GM12873 (cell line): Measurements from ENCODE around the gene BTAF1.

Source experiments
- TF ChIP-seq, protein P1 (sequence below): IDR thresholded peaks from 2 replicates; pipeline ENCODE4 v1.5.1; 2012; ENCODE audit warnings: low read depth, mild to moderate bottlenecking, moderate library complexity, low read length, control low read depth; ENCODE audit not compliant: insufficient read depth; ENCODE audit errors: missing control alignments

BTAF1 gene

DNA sequence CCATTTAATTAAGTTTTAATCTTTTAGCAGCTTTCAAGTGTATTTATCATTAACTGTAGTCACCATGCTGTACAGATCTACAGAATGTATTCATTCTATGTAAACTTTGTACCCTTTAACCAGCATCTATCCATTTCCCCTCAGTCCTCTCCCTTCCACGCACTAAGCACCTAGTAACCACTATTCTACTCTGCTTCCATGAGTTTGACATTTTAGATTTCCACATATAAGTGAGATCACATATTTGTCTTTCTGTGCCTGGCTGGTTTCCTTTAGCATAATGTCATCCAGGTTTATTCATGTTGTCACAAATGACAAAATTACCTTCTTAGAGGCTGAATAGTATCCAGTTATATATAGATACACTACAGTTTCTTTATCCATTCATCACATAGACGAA lies 79.7 kb downstream of the BTAF1 start:
- TF ChIP-seq, protein P1, sequence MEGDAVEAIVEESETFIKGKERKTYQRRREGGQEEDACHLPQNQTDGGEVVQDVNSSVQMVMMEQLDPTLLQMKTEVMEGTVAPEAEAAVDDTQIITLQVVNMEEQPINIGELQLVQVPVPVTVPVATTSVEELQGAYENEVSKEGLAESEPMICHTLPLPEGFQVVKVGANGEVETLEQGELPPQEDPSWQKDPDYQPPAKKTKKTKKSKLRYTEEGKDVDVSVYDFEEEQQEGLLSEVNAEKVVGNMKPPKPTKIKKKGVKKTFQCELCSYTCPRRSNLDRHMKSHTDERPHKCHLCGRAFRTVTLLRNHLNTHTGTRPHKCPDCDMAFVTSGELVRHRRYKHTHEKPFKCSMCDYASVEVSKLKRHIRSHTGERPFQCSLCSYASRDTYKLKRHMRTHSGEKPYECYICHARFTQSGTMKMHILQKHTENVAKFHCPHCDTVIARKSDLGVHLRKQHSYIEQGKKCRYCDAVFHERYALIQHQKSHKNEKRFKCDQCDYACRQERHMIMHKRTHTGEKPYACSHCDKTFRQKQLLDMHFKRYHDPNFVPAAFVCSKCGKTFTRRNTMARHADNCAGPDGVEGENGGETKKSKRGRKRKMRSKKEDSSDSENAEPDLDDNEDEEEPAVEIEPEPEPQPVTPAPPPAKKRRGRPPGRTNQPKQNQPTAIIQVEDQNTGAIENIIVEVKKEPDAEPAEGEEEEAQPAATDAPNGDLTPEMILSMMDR: no peak

DNA sequence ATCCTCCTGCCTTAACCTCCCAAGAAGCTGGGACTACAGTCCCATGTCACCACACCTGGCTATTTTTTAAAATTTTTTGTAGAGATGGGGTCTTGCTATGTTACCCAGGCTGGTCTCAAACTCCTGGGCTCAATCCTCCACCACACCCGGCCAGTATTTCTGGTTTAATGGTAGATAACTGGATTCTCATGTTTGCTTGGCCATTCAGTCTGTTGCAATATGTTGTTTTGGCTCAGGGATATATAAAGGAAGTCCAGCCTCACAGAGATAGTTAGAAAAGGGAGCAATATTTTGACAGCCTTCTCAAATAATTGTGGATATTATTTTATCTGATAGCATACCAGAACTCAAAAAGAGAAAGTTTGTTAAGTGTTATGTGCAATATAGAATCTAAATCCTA lies 82.4 kb downstream of the BTAF1 start:
- TF ChIP-seq, protein P1: no peak

DNA sequence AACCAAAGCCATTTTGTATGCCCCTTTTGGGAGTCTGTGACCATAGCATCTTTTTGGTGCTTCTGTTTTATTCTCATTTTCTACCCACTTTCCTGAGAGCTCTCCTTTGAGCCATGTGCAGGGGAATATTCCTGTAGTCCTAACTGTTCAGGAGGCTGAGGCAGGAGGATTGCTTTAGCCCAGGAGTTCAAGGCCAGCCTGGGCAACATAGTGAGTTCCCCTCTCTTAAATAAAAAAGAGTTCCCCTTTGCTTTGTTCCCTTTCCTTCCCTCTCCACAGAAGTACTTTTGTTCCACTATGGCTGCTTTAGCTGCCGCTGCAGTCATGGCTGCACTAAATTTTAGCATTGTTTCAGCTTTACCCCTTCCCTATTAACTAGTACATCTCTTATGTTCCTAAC lies 85.9 kb downstream of the BTAF1 start:
- TF ChIP-seq, protein P1: no peak

DNA sequence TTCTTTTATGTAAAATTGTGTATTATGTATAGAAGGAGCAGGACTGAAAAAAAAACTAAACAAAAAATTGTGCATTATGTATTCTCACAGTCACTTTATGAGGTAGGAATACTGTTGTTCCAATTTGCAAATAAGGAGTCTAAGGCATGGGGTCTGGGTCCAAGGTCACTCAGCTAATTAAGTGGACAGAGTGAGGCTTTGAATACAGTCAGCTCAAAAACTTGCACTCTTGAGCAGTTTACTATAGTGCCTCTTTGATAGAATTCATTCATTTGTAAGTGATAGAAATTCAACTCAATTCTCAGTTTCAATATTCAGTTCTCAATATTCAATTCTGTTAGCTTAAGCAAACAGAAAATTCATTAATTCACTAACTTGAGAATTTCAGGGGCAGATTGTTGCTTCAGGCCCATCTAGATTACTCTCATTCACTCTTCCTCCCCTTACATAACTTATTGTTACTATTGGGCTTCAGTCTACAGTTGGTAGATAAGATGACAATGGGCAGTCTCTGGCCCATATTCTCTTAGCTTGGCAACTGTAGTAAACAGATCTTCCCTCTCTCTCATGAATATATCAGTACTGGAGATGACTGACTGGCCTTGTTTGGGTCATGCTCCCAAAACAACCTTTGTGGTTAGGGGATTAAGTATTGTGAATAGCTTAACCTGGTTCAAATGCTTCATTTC lies 86.6 kb downstream of the BTAF1 start:
- TF ChIP-seq, protein P1: no peak

DNA sequence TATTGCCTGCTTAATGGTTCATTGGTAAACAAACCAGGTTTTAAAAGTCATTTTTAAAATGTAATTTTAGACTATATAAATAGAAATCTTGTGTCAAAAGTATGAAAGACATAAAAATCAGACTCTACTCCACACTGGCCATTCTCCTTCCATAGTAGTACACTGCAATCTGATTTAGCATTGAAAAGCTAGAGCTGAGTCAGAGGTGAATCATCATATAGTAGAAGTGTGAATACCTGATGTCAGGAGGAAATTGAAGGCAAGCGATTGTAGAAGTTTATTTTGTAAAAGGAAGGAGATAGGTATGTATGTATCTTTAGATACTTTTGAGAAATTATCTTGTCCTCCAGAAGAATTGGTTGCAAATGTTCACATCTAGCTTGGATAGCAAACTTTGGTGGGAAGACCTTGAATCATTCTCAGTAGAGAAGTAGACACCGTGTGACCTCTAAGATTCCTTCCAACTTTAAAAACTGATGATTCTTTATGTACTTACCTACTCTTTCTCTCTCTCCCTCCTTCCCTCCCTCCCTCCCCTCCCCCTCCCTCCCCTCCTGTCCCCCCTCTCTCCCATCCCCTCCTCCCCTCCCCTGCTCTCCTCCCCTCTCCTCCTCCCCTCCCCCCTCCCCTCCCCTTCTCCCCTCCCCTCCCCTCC lies 88.1 kb downstream of the BTAF1 start:
- TF ChIP-seq, protein P1: no peak

DNA sequence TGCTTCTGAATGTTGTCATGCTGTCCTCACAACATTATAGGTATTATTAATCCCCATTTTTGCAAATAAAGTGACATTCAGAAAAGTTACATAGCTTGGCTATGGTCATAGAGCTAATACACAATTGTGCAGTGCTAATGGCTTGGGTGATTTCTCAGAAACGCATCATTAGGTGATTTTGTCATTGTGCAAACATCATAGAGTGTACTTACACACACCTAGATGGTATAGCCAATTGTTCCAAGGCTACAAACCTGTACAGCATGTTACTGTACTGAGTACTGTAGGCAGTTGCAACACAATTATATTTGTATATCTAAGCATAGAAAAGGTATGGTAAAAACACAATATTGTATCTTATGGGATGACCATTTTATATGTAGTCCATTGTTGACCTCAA lies 91.0 kb downstream of the BTAF1 start:
- TF ChIP-seq, protein P1: no peak

DNA sequence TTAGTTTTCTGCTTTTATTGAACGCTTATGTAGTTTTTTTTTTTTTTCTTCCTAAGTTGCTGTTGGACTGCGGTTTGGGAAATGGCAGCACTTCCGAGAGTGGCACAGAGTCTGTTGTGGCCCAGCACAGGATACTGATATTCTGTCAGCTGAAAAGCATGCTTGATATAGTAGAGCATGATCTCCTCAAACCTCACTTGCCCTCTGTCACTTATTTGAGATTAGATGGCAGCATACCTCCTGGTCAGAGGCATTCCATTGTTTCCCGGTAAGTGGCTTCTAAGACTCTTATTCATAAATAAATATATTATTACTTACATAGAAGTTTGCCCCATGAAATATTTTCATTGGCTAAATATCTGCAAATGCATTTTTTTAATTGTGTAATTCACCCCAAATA lies 101.1 kb downstream of the BTAF1 start:
- TF ChIP-seq, protein P1: no peak
